Heart left ventricle (tissue), 13 donors: ENCODE results near the gene SLIT3.

ENCODE experiments used
- POLR2A ChIP-seq, 2 donors: fragments of 450-650 bp; IDR thresholded peaks; one replicate each; pipeline ENCODE4 v1.6.1; 2017; ENCODE audit warnings: antibody characterized with exemption in 2 of 2, mild to moderate bottlenecking in 2 of 2, moderate library complexity in 2 of 2
- TF ChIP-seq, protein P1 (sequence below), 12 donors: fragments of 200-600 bp; sonication (generic) in 4 of 12; IDR thresholded peaks; one replicate each; pipeline versions ENCODE4 v1.5.0 to v1.8.0; 2018 to 2022; ENCODE audit warnings: antibody characterized with exemption in 12 of 12, mild to moderate bottlenecking in 5 of 12
- donor health status: ischemic (EF 13 %, LVEDD 7.1; RV severe dilation, severe dysfunction).
- donor health status: DM: no; HTN: yes; CAD: no.
- donor health status: DM: no; HTN: no; CAD: no.
- donor health status: ischemic (EF 25% LVEDD 6.9; RV normal size, moderate dysfunction).
- donor health status: ischemic (EF 25% LVEDD 5.7; RV mildly dilated, moderate dysfunction).
- donor health status: ischemic (EF 35%, LVEDD 5.7; RV mildly dilated, moderate dysfunction).
- donor health status: nonischemic (EF 11% LVEDD 7.7; RV severe dilation, severe dysfunction).
- donor health status: DM: yes; HTN: yes; CAD: no.
- donor health status: PGD.
- donor health status: ischemic (EF 29% LVEDD 5.4; RV normal size, mild dysfunction).
- donor health status: nonischemic (EF 23%, LVEDD 6.1; RV moderate dilation, normal function).

DNA sequence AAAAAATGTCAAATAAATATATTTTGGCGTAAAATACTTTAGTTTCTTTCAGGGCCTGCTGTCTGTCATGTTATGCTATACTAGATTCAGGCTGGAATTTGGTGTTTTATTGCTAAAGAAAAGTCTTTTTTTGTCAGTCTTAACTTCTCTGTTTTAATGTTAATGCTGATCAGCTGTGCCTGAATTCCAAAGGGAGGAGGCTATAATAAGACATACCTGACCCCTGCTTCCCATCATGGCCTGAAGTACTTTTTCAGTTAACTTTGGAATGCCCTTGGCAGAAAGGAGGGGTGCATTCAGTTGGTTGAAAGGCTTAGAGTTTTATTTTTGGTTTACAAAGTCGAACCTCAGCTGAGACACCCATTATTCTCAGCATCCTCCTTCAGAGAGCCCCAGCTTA lies 663.7 kb downstream of the SLIT3 start:
- TF ChIP-seq, protein P1, sequence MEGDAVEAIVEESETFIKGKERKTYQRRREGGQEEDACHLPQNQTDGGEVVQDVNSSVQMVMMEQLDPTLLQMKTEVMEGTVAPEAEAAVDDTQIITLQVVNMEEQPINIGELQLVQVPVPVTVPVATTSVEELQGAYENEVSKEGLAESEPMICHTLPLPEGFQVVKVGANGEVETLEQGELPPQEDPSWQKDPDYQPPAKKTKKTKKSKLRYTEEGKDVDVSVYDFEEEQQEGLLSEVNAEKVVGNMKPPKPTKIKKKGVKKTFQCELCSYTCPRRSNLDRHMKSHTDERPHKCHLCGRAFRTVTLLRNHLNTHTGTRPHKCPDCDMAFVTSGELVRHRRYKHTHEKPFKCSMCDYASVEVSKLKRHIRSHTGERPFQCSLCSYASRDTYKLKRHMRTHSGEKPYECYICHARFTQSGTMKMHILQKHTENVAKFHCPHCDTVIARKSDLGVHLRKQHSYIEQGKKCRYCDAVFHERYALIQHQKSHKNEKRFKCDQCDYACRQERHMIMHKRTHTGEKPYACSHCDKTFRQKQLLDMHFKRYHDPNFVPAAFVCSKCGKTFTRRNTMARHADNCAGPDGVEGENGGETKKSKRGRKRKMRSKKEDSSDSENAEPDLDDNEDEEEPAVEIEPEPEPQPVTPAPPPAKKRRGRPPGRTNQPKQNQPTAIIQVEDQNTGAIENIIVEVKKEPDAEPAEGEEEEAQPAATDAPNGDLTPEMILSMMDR (IDR thresholded peaks at IDR 0.05): no peak
- no peak for TF ChIP-seq POLR2A (IDR thresholded peaks at IDR 0.05)
